Measurements from ENCODE around the gene BRSK1.
A peak's percentile ranks its signal among the peaks of the same experiment; 100 is the strongest.
"Not testable (repeated sequence)": the region's sequence is repeated elsewhere in the genome, so short reads cannot be mapped to it uniquely, and the experiment has no call there.

Gene BRSK1

DNA sequence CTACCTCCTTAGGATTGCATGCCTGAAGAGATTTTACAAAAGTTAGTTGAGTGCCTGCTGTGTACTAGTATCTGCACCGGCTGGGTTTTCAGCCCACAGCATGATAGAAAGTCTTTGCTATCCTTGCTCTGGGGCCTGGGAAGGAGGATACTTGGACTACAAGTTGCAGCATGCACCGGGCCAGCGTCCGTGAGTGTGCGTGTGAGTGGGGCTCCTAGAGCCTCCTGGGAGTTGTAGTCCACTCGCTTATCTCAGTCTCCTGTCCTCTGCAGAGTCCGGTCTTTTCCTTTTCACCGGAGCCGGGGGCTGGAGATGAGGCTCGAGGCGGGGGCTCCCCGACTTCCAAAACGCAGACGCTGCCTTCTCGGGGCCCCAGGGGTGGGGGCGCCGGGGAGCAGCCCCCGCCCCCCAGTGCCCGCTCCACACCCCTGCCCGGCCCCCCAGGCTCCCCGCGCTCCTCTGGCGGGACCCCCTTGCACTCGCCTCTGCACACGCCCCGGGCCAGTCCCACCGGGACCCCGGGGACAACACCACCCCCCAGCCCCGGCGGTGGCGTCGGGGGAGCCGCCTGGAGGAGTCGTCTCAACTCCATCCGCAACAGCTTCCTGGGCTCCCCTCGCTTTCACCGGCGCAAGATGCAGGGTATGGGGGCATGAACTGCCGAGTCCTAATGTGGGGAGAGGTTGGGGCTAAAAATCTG lies 20.6 kb downstream of the BRSK1 start:
- peak in 1 of 3 donors; percentile 21 for DNase-seq (ENCODE audit: low read depth in 3 of 3)

DNA sequence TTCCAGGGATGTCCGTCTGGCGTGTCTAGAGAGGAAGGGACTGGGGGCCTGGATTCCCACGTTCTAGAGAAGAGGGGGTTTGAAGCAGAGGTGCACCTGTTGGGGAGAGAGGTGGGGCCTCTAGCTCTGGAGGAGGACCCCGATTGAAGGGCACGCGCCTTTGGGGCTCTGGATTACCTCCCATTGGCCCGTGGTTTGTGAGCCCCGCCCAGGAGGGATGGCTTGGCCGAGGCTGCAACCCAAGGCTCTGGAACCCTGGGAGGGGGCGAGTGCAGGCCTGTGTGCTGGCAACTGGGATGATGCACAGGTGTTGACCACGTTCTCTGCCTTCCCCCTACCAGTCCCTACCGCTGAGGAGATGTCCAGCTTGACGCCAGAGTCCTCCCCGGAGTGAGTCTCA lies 21.2 kb downstream of the BRSK1 start:
- no peak for DNase-seq (ENCODE audit: low read depth in 3 of 3)

DNA sequence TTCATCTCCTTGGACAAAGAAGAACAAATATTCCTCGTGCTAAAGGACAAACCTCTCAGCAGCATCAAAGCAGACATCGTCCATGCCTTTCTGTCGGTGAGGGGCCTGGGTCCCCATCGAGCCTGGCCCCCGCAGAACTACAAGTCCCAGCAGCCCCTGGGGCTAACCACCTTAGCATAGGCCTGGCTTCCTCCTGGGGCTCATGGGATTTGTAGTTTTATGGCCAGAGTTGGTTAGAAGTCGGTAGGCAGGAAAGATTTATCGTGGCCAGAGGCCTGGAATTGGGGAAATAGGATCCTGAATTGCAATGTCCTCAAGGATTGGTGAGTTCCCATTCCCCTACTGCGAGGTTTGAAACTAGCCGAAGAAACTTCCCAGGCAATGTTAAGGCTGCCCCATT lies 21.7 kb downstream of the BRSK1 start:
- peak in 2 of 3 donors; percentile 16 to 37 for DNase-seq (ENCODE audit: low read depth in 3 of 3)

DNA sequence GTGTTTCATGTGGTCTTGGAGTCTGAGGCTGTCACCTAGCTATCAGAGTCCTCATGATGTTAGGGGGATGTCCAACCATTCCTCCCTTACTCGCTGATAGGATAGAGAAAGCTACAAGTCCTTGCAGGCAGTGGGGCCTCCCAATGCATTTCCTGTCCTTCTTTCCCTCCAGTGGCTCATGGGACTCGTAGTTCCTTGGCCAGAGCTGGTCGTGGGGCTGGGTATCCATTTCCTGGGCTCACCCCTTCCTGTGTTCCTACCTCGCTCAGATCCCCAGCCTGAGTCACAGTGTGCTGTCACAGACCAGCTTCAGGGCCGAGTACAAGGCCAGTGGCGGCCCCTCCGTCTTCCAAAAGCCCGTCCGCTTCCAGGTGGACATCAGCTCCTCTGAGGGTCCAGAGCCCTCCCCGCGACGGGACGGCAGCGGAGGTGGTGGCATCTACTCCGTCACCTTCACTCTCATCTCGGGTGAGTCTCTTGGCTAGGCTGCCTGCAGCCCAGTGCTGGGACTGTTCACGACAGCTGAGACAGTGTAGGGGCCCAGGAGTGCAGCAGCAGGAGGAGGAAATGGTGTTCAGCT lies 22.3 kb downstream of the BRSK1 start:
- no peak for DNase-seq (ENCODE audit: low read depth in 3 of 3)

DNA sequence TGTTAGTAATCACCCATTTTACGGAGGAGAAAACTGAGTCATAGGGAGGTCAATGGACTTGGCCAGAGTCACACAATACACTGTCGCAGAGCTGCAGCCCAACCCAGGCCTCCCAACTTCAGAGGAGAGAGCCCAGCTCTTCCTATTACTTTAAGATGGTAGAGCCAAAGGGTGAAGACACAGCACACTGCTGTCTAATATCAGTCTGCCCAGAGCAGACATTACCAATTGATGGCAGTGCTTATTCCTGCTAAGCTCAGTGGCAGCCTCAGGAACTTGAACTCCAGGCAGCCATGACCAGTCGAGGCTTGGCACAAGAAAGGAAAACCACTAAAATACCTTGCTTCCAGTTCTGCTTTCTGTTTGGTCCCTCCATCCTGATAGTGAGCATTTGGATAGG lies 22.9 kb downstream of the BRSK1 start:
- no peak for DNase-seq (ENCODE audit: low read depth in 3 of 3)

DNA sequence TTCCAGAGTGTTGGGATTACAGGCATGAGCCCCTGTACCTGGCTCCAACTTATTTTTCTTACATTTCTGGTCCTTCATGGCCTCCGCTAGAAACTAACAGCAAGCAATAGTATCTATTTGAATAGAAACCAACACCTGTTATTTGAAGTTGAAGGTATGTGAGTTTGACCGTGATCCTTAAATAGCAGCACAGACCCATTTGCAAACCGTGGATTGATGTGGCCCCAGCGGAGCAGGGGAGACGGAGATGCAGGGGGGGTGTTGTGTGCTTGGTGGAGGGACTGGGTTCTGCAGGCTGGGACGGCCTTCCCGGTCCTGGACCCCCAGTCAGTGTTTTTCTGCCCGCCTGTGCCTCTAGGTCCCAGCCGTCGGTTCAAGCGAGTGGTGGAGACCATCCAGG lies 24.5 kb downstream of the BRSK1 start:
- DNase-seq (ENCODE audit: low read depth in 3 of 3) = no peak

DNA sequence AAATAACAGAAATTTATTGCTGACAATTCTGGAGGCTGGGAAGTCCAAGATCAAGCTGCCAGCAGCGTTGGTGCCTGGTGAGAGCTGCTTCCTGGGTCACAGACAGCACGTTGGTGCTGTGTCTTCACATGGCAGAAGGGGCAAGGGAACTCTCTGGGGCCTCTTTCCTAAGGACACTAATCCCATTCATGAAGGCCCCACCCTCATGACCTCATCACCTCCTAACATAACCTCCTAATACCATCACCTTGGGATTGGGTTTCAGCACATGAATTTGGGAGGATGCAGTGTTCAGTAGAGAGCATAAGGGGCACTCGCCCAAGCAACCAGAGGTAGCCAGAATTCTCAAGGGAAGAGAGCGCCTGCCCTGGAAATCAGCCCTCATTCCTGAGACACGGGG lies 25.7 kb downstream of the BRSK1 start:
- no peak for DNase-seq (ENCODE audit: low read depth in 3 of 3)

DNA sequence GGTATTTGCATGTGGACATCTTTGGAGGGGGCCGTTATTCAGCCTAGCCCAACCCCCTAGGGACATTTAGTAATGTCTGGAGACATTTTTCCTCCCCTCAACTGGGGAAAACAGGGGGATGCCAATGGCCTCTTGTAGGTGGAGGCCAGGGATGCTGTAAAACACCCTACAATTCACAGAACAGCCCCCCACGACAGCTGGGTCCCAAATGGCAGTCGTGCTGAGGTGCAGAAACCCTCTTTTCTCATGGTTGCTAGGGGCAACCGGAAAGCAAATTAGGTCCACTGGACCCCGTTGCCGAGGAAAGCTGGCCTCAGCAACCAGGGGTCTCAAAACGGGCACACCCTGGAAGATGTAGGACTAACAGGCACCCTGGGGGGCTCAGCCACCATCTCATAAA lies 26.7 kb downstream of the BRSK1 start:
- no peak for DNase-seq (ENCODE audit: low read depth in 3 of 3)

DNA sequence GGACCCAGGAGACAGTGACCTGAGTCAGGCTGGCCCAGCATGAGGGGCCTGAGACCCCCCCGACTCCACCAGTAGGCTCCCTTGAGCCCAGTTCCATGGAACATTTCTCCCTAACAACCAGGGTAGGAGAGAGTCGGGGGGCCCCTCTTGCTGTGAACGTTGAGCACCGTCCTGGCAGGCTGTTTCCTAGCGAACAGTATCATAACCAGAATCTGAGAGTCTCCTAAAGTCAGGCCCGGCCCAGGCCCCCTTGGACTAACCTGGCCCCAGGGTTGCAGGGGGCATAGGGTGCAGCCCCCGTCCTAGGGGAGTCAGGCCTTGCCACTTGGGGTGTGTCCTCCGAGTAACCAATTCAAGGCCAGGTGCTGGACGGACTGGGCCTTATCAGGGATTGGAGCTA lies 27.6 kb downstream of the BRSK1 start:
- DNase-seq (ENCODE audit: low read depth in 3 of 3) = no peak

DNA sequence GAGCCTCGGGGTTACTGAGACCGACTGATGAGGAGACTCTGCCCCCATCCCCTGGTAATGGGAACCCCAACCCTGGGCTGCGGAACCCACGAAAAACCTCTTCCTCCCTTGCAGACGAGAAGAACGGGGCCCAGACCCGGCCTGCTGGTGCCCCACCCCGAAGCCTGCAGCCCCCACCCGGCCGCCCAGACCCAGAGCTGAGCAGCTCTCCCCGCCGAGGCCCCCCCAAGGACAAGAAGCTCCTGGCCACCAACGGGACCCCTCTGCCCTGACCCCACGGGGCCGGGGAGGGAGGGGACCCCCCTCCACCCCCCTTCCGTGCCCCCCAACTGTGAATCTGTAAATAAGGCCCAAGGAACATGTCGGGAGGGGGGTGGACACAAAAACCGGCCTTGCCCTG lies 28.0 kb downstream of the BRSK1 start:
- no peak for DNase-seq (ENCODE audit: low read depth in 3 of 3)

DNA sequence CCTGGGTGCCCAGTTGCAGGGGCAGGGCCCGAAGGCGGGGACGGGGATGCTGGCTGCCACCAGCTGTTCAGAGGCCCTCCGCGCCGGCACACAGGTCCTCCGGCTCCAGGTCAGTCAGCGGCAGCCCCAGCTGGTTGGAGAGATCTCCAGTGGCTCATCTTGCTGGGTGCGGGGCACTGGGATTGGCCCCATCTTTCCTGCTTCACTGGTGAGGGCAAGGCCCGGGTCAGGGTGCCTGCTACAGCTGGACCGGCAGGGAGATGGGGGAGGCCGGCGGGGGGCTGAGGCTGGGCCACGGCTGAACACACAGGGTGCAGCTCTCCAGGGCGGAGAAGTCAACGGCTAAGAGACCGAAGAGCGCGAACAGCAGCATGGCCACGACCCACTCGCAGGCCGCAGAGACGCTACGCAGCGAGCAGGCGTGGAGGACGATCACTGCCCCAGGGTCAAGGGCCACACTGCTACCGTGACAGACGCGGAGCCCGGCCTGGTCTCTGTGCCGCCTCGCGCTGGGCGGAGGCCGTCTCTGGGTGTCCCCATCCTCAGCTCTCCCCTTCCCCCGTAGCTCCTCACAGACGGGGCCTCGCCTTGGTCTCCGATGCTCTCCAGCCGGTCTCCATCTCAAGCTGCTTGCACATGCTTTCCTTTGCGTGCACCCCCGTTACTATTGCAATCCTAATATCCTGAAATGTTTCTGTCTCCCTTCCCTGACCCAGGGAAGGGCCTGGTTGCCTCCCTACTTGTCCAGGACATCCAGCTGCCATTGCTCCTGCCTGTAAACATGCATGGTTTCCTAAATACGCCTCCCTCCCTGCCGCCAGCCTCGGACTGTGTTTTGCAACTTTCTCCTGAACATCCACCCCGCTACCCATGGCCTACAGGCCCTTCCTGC lies 29.1 kb downstream of the BRSK1 start:
- DNase-seq (ENCODE audit: low read depth in 3 of 3) = no peak

DNA sequence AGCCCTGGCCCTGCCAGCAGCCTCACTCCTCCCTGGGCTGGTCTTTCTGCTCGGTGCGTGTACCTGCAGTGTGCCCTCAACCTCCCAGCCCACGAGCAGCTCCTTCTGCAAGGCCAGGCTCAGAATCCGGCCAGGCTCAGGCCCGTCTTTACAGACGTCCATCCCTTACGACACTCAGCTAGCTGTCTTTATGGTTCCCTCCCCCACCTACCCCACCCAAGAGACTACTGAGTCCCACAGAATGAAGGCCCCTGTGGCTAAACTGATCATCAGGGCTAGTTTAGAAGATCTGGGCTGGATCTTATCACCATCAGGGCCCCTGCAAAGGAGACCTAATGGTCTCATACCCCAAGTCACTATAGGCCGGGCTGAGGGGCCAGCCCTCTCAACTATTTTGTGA lies 30.6 kb downstream of the BRSK1 start:
- DNase-seq (ENCODE audit: low read depth in 3 of 3) = no peak

DNA sequence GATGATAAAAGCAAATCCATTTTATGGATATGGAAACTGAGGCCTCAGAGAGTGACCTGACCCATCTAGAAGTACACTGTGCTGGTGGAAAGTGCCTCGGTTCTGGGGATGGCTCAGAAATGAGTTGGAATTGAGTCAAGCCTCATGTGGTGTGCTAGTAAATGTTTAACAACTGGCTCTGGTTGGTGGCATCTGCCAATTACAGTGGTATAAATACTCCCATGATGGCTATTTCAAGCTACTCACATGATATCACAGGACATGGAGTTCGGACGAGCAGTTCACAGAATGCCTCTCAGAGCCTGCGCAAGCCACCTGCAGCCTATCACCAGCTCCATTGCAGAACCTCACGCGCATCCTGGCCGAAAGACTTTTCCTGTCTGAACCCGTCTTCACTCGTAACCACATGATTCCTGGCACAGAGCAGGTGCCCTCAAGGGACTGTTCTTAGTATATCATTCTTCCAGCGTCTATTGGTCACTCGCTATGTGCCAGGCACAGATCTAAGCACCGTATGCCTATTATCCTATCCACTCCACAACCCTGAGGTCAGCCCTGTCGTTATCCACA lies 32.2 kb downstream of the BRSK1 start:
- DNase-seq (ENCODE audit: low read depth in 3 of 3) = no peak

DNA sequence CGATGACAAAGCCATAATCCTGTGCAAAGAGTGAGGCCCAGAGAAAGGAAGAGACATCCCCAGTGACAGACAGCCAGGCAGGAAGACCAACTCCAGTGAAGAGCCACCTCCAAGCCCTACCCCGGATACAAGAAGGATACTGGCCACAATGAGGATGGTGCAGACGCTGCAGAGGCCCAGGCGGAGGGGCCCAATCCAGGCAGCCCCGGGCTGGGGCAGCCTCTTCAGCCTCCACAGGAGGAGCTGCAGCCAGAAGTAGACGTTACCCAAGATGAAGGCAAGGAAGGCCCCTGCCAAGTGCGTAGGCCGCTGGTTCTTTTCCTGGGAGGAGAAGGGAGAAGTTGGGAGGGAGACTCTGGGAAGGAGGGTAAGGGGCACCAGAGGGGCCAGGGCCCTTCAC lies 32.8 kb downstream of the BRSK1 start:
- DNase-seq (ENCODE audit: low read depth in 3 of 3) = no peak

DNA sequence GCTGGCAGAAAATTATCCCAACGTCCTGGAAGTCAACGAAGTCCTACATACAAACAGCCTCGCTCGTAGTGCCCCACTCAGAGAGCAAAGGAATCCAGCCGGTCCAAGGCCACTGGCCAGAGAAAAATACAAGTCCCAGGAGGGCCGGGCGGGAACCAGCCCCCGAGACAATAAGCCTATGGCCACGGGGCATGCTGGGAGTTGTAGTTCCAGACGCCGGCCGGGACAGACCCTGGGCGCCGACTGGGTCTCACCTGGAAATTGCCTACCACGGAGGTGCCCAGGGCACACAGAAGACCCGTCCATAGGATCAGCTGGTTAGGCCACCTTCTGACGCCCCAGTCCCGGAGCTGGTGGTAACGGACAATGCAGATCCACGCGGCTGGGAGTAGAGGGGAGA lies 36.0 kb downstream of the BRSK1 start:
- no peak for DNase-seq (ENCODE audit: low read depth in 3 of 3)

DNA sequence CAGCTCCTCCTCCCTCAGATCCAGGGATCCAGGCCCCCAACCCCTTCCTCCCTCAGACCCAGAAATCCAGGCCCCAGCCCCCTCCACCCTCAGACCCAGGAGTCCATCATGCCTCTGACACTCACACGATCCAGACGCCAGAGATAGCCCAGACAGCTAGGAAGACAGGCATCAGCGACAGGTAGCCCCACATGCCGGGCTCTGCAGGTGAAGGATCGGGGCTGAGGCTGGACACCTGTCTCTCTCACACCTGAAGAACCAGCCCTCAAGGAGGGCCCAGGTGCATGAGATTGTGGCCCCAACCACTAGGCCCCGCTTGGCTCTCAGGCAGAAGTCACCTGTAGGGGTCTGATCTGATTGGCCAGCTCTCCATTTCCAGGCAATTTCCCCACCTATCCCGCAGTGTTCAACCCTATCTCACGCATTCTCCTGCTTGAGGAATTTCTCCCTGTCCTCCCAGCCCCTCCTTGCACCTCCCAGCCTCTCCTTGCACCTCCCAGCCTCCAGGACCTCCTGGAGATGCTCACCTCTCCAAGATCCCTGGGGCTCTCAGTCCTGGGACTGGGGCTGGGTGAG lies 37.1 kb downstream of the BRSK1 start:
- DNase-seq (ENCODE audit: low read depth in 3 of 3) = no peak

DNA sequence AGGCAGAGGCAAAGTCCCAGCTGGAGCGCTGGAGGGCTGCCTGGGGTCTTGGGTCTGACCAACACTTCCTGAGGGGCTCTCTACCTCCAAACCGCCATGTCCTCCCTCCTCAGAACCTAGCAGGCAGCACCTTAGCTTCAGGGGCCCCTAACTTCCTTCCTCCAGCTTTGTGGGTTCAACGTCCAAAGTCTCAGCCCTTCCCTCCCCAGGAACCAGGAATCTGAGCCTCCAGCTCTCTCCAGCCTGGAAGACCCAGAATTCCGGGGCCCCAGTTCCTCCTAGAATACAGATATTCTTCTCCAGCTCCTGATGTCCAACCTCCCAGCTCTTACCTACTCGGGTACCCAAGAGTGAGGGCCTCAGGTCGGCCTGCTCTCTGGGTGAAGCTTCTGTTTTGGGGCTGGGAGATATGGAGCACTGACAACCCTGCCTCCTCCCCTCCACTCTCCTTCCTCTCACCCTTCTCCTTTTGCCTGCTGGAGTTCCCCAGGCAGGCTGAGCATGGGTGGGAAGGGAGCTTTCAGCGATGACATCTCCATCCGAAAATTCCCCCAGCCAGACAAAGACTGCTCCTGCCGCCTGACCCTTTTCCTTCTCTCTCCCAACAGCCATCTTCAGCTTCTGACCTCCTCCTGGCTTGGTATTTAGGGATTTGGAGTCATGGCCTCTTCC lies 37.8 kb downstream of the BRSK1 start:
- DNase-seq (ENCODE audit: low read depth in 3 of 3) = no peak

DNA sequence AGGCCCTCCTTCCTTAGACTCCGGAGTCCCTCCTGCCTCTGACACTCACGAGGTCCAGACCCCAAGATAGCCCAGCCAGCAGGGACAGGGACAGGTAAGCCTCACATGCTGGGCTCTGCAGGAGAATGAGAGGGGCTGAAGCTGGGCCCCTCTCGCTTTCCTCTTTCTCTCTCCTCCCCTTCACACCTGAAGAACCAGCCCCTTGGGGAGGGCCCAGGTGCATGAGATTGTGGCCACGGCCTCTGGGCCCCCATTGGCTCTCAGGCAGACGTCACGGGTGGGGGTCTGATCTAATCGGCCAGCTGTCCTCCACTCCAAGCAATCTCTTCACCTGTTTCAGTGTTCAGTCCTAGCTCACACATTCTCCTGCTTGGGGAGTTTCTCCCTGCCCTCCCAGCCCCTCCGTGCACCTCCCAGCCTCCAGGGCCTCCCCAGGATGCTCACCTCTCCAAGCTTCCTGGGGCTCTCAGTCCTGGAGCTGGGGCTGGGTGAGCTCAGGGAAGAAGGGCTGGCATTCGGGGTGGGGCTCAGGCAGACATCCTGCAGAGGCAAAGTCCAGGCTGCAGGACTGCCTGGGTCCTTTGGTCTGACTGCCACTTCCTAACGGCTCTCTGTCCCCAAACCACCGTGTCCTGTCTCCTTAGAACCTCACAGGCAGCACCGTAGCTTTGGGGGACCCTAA lies 38.5 kb downstream of the BRSK1 start:
- DNase-seq (ENCODE audit: low read depth in 3 of 3) = no peak

DNA sequence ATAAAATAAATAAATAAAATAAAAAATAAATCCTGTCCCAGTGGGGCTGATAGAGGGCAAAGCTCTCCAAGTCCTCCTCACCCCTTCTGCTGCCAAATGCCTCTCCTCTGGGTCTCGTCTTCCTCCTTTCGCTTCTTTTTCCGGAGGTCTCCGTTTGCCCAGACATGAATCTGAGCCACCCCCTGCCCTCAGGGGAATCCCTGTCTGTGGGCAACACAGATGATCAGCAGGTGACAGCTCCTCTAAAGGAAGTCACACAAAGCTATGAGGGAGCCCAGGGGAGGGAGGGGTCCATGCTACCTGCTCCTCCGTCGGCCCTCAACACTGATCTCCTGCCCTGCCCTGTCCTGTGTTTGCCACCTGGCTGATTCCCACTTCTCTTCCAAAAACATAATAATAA lies 40.9 kb downstream of the BRSK1 start:
- no peak for DNase-seq (ENCODE audit: low read depth in 3 of 3)

DNA sequence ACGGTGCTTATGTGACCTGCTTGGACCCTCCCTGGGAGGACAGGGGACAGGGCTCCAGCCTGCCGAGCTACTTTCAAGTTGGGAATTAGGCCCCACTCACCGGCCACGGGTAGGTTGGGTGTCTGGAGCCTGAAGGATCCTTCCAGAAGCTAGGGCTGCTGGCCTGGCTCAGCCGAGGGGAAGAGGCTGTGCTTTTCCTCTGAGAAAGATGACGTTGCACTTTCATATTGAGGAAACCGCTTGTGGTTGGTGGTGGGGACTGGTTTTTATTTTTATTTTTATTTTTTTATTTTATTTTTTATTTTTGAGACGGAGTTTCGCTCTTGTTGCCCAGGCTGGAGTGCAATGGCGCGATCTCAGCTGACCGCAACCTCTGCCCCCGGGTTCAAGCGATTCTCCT lies 41.4 kb downstream of the BRSK1 start, which contains the start of gene TMEM150B:
Gene TMEM150B (minus strand): TSS at position 170 of the 400 bp plus-strand sequence. CDS start 4,305 bp downstream, outside the sequence.
- no peak for DNase-seq (ENCODE audit: low read depth in 3 of 3)

DNA sequence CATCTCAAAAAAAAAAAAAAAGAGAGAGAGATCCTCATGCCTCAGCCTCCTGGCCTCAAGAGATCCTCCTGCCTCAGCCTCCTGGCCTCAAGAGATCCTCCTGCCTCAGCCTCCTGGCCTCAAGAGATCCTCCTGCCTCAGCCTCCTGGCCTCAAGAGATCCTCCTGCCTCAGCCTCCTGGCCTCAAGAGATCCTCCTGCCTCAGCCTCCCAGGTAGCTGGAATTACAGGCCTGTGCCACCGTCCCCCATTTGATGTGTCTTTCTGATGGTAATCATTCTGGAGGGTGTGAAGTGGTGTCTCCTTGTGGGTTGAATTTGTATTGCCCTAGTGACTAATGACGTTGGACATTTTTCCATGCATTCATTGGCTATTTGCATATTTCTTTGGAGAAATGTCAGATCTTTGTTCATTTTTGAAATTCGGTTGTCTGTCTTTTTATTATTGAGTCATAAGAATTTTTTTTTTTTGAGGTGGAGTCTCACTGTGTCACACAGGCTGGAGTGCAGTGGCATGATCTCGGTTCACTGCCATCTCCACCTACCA lies 45.0 kb downstream of the BRSK1 start:
- not testable (repeated sequence) for DNase-seq (ENCODE audit: low read depth in 3 of 3)
